Cardiac fibroblast (primary cell): Measurements from ENCODE around the gene EIF2S1.
"Not testable (repeated sequence)": the region's sequence is repeated elsewhere in the genome, so short reads cannot be mapped to it uniquely, and the experiment has no call there.

Experiments
- DNase-seq, 2 donors: peaks; one replicate each; pipeline versions ENCODE4 v3.0.0 to v3.0.0-alpha.2; 2010; ENCODE audit warnings: low read depth in 2 of 2
- H3K4me3 ChIP-seq, 2 donors: replicated peaks in 1 of 2; 1 replicate in 1 of 2; 2 replicates in 1 of 2; pipeline ENCODE4 v1.5.1; 2011; ENCODE audit warnings: low read depth in 2 of 2, low read length in 2 of 2, mild to moderate bottlenecking in 2 of 2, moderate library complexity in 1 of 2
- TF ChIP-seq, protein P1 (sequence below): IDR thresholded peaks from one replicate; pipeline ENCODE4 v1.5.1; 2011; ENCODE audit warnings: low read depth, mild to moderate bottlenecking, low read length, inconsistent platforms

The EIF2S1 gene

DNA sequence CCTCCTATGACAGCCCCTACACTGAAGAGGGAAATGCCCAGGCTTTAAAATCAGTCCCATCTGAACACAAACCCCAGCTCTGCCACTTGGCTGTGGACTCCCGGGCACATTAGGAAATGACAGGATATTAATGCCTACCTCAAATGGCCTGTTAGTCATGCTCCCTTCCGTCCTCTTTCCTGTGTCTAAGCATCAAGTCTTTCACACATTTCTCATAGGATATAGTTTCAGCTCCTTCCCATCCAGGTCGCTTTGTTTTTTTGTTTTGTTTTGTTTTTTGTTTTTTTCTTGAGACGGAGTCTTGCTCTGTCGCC lies 35.7 kb downstream of the EIF2S1 start:
- no peak overlapping the region for H3K4me3 ChIP-seq
- peak in 1 of 2 donors; percentile 35 for DNase-seq
- TF ChIP-seq, protein P1, sequence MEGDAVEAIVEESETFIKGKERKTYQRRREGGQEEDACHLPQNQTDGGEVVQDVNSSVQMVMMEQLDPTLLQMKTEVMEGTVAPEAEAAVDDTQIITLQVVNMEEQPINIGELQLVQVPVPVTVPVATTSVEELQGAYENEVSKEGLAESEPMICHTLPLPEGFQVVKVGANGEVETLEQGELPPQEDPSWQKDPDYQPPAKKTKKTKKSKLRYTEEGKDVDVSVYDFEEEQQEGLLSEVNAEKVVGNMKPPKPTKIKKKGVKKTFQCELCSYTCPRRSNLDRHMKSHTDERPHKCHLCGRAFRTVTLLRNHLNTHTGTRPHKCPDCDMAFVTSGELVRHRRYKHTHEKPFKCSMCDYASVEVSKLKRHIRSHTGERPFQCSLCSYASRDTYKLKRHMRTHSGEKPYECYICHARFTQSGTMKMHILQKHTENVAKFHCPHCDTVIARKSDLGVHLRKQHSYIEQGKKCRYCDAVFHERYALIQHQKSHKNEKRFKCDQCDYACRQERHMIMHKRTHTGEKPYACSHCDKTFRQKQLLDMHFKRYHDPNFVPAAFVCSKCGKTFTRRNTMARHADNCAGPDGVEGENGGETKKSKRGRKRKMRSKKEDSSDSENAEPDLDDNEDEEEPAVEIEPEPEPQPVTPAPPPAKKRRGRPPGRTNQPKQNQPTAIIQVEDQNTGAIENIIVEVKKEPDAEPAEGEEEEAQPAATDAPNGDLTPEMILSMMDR: no peak

DNA sequence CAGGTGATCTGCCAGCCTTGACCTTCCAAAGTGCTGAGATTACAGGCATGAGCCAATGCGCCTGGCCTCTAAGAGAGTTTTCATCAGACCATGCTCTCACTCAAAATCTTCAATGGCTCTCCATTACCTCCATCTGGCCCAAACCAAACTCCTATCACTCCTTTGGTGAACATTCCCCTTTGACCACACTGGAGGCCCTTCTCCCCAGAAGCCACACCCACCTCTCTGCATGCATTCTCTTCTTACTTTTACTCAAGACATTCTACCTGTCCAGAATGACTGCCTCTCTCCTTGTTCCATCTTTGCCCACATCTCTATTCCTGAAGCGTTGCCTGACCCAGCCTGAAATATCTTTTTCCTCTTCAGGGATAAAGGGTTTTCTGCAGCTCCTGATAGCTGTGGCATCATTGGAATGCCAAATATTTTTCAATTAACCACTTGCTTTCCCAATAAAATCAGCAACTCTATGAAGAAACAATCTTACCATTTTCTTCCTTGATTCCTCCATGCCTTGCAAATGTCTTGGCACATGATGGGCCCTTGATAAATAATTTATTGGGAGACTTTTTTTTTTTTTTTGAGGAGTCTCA lies 36.3 kb downstream of the EIF2S1 start:
- TF ChIP-seq, protein P1: no peak
- peak in 1 of 2 donors; percentile 38 for DNase-seq
- no peak overlapping the region for H3K4me3 ChIP-seq

DNA sequence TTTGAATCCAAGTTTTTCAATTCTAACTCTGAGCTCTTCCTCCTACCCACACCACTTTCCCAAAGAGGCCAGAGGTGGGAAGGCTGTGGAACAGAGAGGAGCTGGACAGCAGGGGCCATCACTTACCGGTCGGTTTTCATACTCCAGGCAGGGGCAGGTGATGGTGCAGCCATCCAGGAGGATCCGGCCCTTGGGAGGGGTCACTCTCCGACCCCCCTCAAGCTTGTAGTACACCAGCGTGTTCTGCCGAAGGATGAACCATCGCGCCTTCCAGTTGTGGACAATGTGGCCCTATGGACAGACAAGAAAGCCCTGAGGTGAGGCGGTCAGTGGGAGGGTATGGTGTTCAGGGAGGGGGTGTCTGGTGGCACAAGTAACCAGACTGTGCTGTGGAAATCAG lies 37.4 kb downstream of the EIF2S1 start:
- TF ChIP-seq, protein P1: no peak
- no peak overlapping the region for H3K4me3 ChIP-seq
- DNase-seq: no peak

DNA sequence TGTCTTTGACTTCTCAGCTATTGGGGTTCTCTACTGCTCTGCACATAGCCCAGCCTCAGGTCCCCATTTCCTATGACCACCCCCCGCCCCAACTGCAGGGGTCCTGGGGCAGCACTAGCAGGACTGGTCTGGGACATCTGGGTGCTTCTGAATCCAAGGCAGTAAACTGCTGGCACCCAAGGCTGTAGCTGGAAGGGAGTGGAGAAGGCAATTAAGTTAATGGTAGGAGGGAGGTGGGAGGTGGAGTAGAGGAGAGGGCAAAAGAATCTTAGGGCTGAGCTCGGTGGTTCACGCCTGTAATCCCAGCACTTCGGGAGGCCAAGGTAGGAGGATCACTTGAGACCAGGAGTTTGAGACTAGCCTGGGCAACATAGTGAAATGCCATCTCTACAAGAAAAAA lies 40.3 kb downstream of the EIF2S1 start:
- no peak overlapping the region for H3K4me3 ChIP-seq
- DNase-seq: no peak
- TF ChIP-seq, protein P1: no peak

DNA sequence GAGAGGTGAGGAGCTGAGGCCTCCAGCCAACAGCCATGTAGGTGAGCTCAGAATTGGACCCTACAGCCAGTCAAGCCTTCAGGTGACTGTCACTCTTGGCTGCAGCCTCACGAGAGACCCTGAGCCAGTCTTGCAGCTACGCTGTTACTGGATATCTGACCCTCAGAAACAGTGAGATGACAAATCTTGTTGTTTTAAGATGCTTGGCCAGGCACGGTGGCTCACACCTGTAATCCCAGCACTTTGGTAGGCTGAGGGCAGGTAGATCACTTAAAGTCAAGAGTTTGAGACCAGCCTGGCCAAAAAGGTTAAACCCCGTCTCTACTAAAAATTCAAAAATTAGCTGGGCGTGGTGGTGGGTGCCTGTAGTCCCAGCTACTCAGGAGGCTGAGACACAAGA lies 45.6 kb downstream of the EIF2S1 start:
- H3K4me3 ChIP-seq: no peak overlapping the region
- no peak for DNase-seq
- TF ChIP-seq, protein P1: no peak

DNA sequence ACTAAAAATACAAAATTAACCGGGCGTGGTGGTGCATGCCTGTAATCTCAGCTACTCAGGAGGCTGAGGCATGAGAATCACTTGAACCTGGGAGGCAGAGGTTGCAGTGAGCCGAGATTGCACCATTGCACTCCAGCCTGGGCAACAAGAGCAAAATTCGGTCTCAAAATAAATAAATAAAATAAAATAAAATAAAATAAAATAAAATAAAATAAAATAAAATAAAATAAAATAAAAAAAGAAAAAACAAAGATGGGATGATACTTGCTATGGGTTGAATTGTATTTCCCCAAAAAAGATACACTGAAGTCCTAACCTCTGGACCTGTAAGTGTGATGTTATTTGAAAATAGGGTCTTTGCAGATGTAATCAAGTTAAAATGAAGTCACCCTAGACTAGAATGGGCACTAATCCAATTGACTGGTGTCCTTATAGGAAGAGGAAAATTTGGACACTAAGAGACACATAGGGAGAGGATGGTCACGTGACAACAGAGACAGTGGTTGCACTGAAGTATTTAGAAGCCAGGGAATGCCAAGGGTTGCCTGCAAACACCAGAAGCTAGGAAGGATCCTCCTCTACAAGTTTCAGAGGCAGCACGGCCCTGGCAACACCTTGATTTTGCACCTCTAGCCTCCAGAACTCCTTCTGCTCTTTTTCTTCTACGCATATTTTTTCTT lies 48.1 kb downstream of the EIF2S1 start:
- H3K4me3 ChIP-seq, DNase-seq: not testable (repeated sequence)

DNA sequence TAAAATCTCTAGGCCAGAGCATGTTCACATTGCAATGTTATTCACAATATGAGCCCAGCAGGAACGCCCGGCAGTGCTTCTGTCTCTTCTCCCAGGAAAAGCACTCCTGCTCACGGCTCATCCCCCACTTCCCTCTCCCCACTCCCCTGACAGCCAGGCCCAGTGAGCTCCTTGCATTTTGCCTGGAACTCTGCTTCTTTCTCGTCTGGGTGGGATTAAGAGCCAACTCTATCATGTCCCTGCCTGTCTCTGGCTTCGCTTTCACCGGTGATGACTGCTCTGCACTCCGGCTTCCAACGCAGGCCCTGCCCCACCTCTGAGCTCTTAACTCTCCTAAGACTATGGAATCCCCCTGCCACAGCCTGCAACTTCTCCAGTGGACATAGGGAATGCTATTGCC lies 49.3 kb downstream of the EIF2S1 start:
- H3K4me3 ChIP-seq: no peak overlapping the region
- DNase-seq: no peak

More for the DNA sequence above, 49.3 kb downstream of the EIF2S1 start:
- TF ChIP-seq, protein P1: no peak
